ENCODE measurements around the gene MAPRE2. TPM values are rescaled to one million over a fixed set of nuclear protein-coding genes. Genes with fewer than 3 reads are reported as not detected.

The MAPRE2 gene
- total and polyA plus RNA-seq, 7 donors, result 3.3 to 83.4 (median 57.3) TPM

DNA sequence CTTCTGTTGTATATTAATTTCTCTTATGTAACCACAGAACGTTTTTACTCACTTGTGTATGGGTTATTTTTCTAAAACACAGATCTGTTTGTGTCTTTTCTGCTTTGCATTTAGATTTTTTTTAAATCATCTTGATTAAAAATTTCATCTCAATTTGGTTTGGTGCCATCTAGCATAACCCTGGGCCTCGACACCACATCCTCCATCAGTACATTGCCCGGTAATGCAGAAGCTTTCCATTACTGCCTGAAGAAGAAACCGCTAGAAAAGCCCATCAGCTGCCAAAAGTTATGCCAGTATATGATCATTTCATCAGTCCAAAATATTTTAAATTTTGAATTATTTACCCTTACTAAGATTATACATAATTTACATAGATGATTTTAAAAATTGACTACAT is 26.2 kb downstream of the MAPRE2 start:
- 69 to 87% (median 70%) methylated on average over 4 of the region's 4 CpGs for WGBS, 3 donors

GRCh38 chr18:35071819-35072247 is 30.6 kb downstream of the MAPRE2 start:
- intact Hi-C loops (cut with DNase I), result no loop called here
- ATAC-seq (peak; percentile 52 to 77 (median 69)), DNase-seq (no peak)
- peaks cover 55% of the 10 kb centered on the region for H3K4me1 ChIP-seq
- WGBS, 3 donors, result 20 to 47% (median 20%) methylated on average over 3 of the region's 3 CpGs
- no peak for TF ChIP-seq CTCF (IDR thresholded peaks at IDR 0.05)
- H3K4me3 ChIP-seq, result no peak overlapping the region
- H3K36me3 ChIP-seq (ENCODE audit: insufficient read depth in 1 of 2, low read depth in 1 of 2), result peaks cover 0 to 12% of the 10 kb centered on the region in 2 donors
- peak overlapping the region; percentile 44 for H3K27ac ChIP-seq
- H3K9me3 ChIP-seq, result no peaks in the 10 kb centered on the region
- no peaks in the 10 kb centered on the region for H3K27me3 ChIP-seq (ENCODE audit: insufficient read depth in 3 of 3, low read length in 2 of 3)

More for the DNA sequence above, 26.2 kb downstream of the MAPRE2 start:
- no peaks in the 10 kb centered on the region for H3K9me3 ChIP-seq
- TF ChIP-seq CTCF (IDR thresholded peaks at IDR 0.05), result no peak
- no peaks in the 10 kb centered on the region for H3K27me3 ChIP-seq (ENCODE audit: insufficient read depth in 3 of 3, low read length in 2 of 3)
- peaks cover 18% of the 10 kb centered on the region for H3K4me1 ChIP-seq
- H3K36me3 ChIP-seq (ENCODE audit: insufficient read depth in 1 of 2, low read depth in 1 of 2), result peaks cover 0 to 12% of the 10 kb centered on the region in 2 donors
- H3K4me3 ChIP-seq, result no peak overlapping the region
- intact Hi-C loops (cut with DNase I), result no loop called here
- peak overlapping the region; percentile 30 for H3K27ac ChIP-seq
- ATAC-seq (no peak), DNase-seq (no peak)

DNA sequence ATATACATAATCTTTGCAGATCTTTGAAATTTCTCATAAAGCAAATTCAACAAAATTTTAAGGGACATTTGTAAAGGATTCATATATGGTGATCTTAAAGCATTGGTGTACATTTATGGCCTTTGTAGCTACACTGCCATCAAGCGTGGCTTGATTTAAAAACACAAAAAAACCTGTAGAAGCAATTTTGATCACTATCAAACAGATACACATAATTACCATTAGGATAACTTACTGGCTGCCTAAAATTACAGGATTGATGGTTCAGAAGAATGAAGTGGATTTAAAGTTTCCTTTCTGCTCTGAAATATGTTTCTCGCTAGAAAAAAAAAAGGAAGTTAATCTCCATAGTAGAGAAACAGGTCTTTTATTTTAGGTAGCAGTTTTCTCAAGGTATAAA is 31.4 kb downstream of the MAPRE2 start:
- peaks cover 55% of the 10 kb centered on the region for H3K4me1 ChIP-seq
- 86 to 93% (median 87%) methylated on average over 2 of the region's 2 CpGs for WGBS, 3 donors
- H3K27me3 ChIP-seq (ENCODE audit: insufficient read depth in 3 of 3, low read length in 2 of 3), result no peaks in the 10 kb centered on the region
- H3K27ac ChIP-seq, result peak overlapping the region; percentile 80
- no peak for TF ChIP-seq CTCF (IDR thresholded peaks at IDR 0.05)
- H3K4me3 ChIP-seq, result no peak overlapping the region
- H3K9me3 ChIP-seq, result no peaks in the 10 kb centered on the region
- intact Hi-C loops (cut with DNase I), result no loop called here
- no peak for DNase-seq
- H3K36me3 ChIP-seq (ENCODE audit: insufficient read depth in 1 of 2, low read depth in 1 of 2), result peaks cover 0 to 12% of the 10 kb centered on the region in 2 donors
- ATAC-seq, result no peak

- 56 to 71% (median 58%) methylated on average over 3 of the region's 3 CpGs for WGBS, 3 donors
- peaks cover 0 to 12% of the 10 kb centered on the region in 2 donors for H3K36me3 ChIP-seq (ENCODE audit: insufficient read depth in 1 of 2, low read depth in 1 of 2)
- H3K4me1 ChIP-seq, result peaks cover 62% of the 10 kb centered on the region
- intact Hi-C loops (cut with DNase I), result no loop called here
- H3K27ac ChIP-seq, result peak overlapping the region; percentile 80
- TF ChIP-seq CTCF (IDR thresholded peaks at IDR 0.05), result no peak
- no peak overlapping the region for H3K4me3 ChIP-seq
- ATAC-seq (no peak), DNase-seq (no peak)
- H3K9me3 ChIP-seq, result no peaks in the 10 kb centered on the region
- no peaks in the 10 kb centered on the region for H3K27me3 ChIP-seq (ENCODE audit: insufficient read depth in 3 of 3, low read length in 2 of 3)
Measured at GRCh38 chr18:35073186-35074105, 32.2 kb downstream of the MAPRE2 start.

Data from psoas muscle (tissue), 8 donors.